ENCODE measurements around the gene FBXO2.
"Not testable (repeated sequence)": the region's sequence is repeated elsewhere in the genome, so short reads cannot be mapped to it uniquely, and the experiment has no call there.

The FBXO2 gene

DNA sequence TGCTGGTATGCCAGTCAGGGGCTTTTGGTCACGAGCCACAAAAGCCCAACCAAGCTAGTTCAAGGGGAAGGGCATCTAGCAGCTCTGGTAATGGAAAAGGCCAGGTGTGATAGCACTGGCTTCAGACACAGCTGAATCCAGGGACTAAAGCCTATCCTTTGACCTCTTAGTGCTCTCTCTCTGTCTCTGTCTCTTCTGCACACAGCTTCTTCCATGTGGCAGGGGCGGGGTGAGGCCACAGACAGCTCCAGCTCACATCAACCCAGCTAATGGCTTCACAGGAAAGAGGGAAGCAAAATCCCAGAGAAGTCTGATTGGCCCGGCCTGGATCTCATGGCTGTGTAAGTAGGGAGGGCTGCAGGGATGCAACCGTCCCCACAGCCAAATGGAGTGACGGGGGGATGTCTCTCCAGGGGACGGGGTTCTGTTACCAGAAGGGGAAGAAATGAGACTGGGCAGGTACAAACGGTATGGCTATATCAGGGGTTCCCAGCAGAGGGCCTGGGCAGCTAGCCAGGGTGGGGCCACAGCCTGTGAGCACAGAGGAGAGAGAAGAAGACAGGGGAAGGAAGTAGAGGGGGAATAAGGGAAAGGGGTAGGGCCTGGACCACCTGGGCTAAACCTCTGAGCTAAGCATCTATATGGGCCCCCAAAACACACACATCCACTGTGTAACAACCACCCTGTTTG, 42.4 kb downstream of the FBXO2 start:
- TF ChIP-seq, protein P1, sequence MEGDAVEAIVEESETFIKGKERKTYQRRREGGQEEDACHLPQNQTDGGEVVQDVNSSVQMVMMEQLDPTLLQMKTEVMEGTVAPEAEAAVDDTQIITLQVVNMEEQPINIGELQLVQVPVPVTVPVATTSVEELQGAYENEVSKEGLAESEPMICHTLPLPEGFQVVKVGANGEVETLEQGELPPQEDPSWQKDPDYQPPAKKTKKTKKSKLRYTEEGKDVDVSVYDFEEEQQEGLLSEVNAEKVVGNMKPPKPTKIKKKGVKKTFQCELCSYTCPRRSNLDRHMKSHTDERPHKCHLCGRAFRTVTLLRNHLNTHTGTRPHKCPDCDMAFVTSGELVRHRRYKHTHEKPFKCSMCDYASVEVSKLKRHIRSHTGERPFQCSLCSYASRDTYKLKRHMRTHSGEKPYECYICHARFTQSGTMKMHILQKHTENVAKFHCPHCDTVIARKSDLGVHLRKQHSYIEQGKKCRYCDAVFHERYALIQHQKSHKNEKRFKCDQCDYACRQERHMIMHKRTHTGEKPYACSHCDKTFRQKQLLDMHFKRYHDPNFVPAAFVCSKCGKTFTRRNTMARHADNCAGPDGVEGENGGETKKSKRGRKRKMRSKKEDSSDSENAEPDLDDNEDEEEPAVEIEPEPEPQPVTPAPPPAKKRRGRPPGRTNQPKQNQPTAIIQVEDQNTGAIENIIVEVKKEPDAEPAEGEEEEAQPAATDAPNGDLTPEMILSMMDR (conservative IDR thresholded peaks at IDR 0.05; ENCODE audit: low read depth, low read length): no peak
- no peak for DNase-seq (ENCODE audit: low read depth)
- H3K4me3 ChIP-seq (ENCODE audit: low read depth, low read length): no peak overlapping the region

DNA sequence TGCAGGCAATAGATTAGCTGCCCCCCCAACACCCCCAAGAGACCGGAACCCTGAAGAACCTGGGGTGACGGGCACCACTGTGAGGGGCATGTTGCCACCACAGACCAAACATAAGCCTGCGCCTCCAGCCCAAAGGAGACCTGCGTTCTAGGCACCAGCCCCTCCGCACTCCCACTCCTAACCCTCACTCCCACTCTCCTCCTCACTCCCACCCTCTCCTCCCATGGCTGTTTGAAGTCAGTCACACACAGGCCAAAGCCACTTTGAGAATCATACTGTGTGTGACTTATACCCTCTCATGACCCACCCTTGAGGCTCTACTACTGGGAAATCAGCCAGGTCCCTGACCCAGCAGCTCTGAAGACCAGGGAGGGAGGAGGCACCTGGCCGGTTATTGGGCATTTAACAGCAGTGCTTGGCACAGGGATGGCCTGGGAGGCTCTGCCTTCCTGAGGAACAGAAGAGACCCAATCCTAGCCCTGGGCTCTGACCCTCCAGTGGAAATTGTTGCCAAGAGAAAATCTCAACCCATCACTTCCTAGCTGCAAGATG, 43.5 kb downstream of the FBXO2 start:
- H3K4me3 ChIP-seq (ENCODE audit: low read depth, low read length): no peak overlapping the region
- TF ChIP-seq, protein P1 (conservative IDR thresholded peaks at IDR 0.05; ENCODE audit: low read depth, low read length): no peak
- DNase-seq (ENCODE audit: low read depth): no peak

DNA sequence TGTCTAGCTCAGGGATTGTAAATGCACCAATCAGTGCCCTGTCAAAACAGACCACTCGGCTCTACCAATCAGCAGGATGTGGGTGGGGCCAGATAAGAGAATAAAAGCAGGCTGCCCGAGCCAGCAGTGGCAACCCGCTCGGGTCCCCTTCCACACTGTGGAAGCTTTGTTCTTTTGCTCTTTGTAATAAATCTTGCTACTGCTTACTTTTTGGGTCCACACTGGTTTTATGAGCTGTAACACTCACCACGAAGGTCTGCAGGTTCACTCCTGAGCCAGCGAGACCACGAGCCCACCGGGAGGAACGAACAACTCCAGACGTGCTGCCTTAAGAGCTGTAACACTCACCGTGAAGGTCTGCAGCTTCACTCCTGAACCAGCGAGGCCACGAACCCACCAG, 44.9 kb downstream of the FBXO2 start:
- H3K4me3 ChIP-seq (ENCODE audit: low read depth, low read length); DNase-seq (ENCODE audit: low read depth): not testable (repeated sequence)

DNA sequence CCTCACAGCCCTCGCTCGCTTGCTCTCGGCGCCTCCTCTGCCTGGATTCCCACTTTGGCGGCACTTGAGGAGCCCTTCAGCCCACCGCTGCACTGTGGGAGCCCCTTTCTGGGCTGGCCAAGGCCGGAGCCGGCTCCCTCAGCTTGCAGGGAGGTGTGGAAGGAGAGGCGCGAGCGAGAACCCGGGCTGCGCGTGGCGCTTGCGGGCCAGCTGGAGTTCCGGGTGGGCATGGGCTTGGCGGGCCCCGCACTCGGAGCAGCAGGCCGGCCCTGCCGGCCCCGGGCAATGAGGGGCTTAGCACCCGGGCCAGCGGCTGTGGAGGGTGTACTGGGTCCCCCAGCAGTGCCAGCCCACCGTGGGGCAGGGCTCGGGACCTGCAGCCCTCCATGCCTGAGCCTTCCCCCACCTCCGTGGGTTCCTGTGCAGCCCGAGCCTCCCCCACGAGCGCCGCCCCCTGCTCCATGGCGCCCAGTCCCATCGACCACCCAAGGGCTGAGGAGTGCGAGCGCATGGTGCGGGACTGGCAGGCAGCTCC, 45.6 kb downstream of the FBXO2 start:
- DNase-seq (ENCODE audit: low read depth): not testable (repeated sequence)

DNA sequence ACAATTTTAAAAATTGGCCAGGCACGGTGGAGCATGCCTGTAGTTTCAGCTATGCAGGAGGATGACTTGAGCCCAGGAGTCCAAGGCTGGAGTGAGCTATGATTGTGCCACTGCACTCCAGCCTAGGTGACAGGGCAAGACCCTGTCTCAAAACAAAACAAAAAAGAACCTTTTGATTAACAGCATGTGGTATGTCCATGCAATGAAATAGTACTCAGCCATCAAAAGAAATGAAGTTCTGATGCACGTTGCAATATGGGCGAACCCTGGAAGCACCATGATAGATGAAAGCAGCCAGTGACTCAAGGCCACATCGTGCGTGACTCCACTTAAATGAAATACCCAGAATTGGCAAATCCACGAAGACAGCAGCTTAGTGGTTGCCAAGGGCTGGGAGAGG, 47.5 kb downstream of the FBXO2 start:
- no peak overlapping the region for H3K4me3 ChIP-seq (ENCODE audit: low read depth, low read length)
- no peak for DNase-seq (ENCODE audit: low read depth)
- TF ChIP-seq, protein P1 (conservative IDR thresholded peaks at IDR 0.05; ENCODE audit: low read depth, low read length): no peak

More for the DNA sequence above, 45.6 kb downstream of the FBXO2 start:
- not testable (repeated sequence) for H3K4me3 ChIP-seq (ENCODE audit: low read depth, low read length)

DNA sequence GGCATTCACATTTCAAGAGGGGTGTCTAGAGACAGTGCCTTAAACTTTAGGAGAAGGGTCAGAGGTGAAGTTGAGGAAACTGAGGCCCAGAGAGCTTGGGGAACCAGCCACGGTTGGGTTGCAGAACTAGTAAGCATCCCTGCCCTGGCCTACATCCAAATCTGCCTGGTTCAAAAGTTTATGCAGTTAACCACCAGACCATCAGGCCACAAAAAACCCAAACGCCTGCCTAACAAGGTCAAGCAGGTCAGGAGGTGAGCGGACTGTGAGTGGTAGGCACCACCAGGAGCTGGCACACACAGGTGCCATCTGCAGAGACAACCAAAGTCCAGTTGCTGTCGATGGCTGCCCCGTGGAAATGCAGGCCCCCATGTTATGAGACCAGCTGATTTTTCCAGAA, 51.2 kb downstream of the FBXO2 start:
- TF ChIP-seq, protein P1 (conservative IDR thresholded peaks at IDR 0.05; ENCODE audit: low read depth, low read length): no peak
- DNase-seq (ENCODE audit: low read depth): no peak
- H3K4me3 ChIP-seq (ENCODE audit: low read depth, low read length): no peak overlapping the region

DNA sequence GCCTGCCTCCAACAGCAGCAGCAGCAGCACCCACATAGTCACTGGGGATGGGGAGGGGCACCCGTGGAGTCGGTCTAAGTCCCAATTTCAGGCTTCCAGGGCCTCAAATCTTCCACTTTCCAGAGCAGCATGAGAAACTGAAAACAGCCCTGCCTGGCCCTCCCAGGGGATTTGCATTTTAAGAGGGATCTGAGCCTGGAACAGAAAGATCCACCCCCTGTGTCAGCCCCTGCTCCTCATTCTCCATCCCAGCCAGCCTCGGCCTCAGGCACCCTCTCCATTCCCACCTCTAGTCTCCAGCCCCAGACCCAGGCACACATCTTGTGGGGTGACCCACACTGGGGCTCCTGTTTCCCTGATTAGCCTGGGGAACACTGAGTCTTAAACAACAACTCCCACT, 51.8 kb downstream of the FBXO2 start:
- TF ChIP-seq, protein P1 (conservative IDR thresholded peaks at IDR 0.05; ENCODE audit: low read depth, low read length): no peak
- H3K4me3 ChIP-seq (ENCODE audit: low read depth, low read length): no peak overlapping the region
- DNase-seq (ENCODE audit: low read depth): no peak

DNA sequence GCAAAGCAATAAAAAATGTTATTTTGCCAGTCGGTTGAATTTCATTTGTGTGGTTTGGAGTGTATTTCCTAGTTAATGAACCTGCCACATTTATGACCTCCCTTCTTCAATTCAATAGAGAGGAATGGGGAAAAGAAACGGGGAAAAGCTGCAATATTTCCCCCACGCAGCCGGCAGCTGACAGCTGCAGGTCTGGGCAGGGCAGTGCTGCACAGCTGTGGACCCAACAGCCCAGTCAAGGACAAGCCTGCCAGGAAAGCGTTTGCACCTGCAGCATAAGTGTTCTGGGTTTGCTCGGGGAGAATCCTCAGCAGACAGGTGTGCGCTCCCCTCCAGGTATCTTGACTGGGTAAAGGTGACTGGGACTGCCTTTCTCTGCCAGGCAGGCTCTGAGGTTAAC, 53.4 kb downstream of the FBXO2 start:
- TF ChIP-seq, protein P1 (conservative IDR thresholded peaks at IDR 0.05; ENCODE audit: low read depth, low read length): no peak
- no peak for DNase-seq (ENCODE audit: low read depth)

More for the DNA sequence above, 53.4 kb downstream of the FBXO2 start:
- H3K4me3 ChIP-seq (ENCODE audit: low read depth, low read length): no peak overlapping the region
